RWPE1 (cell line): ENCODE results near the gene RAPGEF2.
A peak's percentile ranks its signal among the peaks of the same experiment; 100 is the strongest.

Source experiments
- CTCF ChIA-PET: fragments of 350-600 bp; sonication (Branson Sonifier 250); formaldehyde crosslinking; extraction: SDS; loops from one replicate; lab custom pipeline; 2021; lab: Yijun Ruan, JAX
- POLR2A ChIA-PET: fragments of 400-600 bp; formaldehyde crosslinking; extraction: SDS; loops from one replicate; lab custom pipeline; 2020; ENCODE audit warnings: antibody characterized with exemption; ENCODE audit not compliant: low non-redundant PET; lab: Yijun Ruan, JAX
- DNase-seq: peaks from one replicate; pipeline ENCODE4 v3.0.0; 2012; ENCODE audit warnings: low spot score
- H3K27ac ChIP-seq: fragments of 450-650 bp; 2 replicates; pipeline ENCODE4 v1.5.1; 2017
- CTCF ChIP-seq: fragments of 450-650 bp; conservative IDR thresholded peaks from 2 replicates; pipeline ENCODE4 v1.5.1; 2017; ENCODE audit warnings: low read depth, mild to moderate bottlenecking

The RAPGEF2 gene

GRCh38 chr4:159185591-159186023 is 82.7 kb downstream of the RAPGEF2 start:
- no peak for DNase-seq
- TF ChIP-seq CTCF, result no peak
- ChIA-PET CTCF (no interaction called here), POLR2A (no interaction called here)
- no peak overlapping the region for H3K27ac ChIP-seq

- TF ChIP-seq CTCF, result no peak
- ChIA-PET POLR2A (no interaction called here), CTCF (no interaction called here)
- DNase-seq, result no peak
- no peak overlapping the region for H3K27ac ChIP-seq
Observed at GRCh38 chr4:159188646-159189045, 85.8 kb downstream of the RAPGEF2 start.

GRCh38 chr4:159190651-159191050 is 87.8 kb downstream of the RAPGEF2 start:
- POLR2A ChIA-PET, result no interaction called here
- no peak for DNase-seq
- H3K27ac ChIP-seq, result no peak overlapping the region
- CTCF ChIA-PET, result no interaction called here
- TF ChIP-seq CTCF, result no peak

- POLR2A ChIA-PET, result interaction anchor here (0.6 kb wide), 1 partner anchor 11 kb away, joined by 3 read pairs; no protein-coding TSS in a partner anchor
- CTCF ChIA-PET, result interaction anchor here (0.6 to 1.6 kb wide), 4 partner anchors 11 to 1646 kb away, joined by 3 to 5 read pairs (median 4); no protein-coding TSS in a partner anchor
- TF ChIP-seq CTCF, result no peak
- peak; percentile 8 for DNase-seq
- no peak overlapping the region for H3K27ac ChIP-seq
Observed at GRCh38 chr4:159191989-159192388, 89.1 kb downstream of the RAPGEF2 start.

DNA sequence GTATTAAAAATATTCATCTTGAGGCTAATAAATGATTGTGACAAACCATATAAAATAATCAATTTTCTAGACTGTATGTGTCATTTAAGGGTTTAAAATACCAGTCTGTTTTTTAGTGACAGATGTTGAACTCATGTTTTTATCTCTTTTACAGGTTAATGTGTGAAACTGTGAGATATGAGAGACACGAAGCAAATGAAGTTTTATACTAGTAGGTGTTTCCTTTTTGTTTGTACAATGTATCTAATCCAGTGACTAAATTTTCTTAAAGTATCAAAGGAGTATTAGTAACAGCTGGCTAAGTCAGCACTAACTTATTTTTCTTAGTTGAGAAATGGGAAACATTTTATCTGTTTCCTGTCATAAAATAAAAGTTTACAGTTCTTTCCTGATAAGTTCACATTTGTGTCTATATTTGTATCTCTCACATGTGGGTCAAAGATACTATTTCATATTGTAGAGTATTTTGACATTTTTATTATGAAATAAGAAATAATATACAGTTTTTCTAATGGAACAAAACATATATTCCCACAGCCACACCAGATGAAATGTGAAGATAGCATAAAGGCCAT is 90.3 kb downstream of the RAPGEF2 start:
- no peak overlapping the region for H3K27ac ChIP-seq
- no peak for DNase-seq
- ChIA-PET CTCF (interaction anchor here (1.6 kb wide), 1 partner anchor 10 kb away, joined by 5 read pairs; no protein-coding TSS in a partner anchor), POLR2A (no interaction called here)
- no peak for TF ChIP-seq CTCF

DNA sequence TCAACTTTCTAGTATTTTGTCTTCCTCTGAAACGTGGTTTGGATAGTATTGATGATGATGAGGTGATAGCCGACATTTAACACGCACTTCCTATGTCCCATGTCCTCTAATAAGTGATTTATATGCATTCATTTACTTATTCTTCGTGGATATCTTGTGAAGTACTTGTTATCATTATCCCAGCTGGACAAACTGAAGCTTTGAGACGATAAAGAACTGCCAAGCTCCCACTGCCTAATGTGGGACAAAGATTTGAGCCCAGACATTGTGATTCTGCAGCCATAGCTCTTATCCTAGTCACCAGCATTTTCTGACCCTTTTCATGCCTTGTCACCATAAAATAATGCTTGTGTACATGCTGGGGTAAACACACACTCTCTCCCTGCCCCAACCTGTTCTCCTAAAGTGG is 92.5 kb downstream of the RAPGEF2 start:
- CTCF ChIA-PET, result interaction anchor here (0.6 to 0.7 kb wide), 3 partner anchors 116 to 454 kb away, joined by 3 read pairs; no protein-coding TSS in a partner anchor
- no peak for TF ChIP-seq CTCF
- no peak for DNase-seq
- POLR2A ChIA-PET, result no interaction called here
- no peak overlapping the region for H3K27ac ChIP-seq
